Epithelial cell of proximal tubule (primary cell): ENCODE results near the gene GLS. TPM values are rescaled to one million over a fixed set of nuclear protein-coding genes. Genes with fewer than 3 reads are reported as not detected.
"Not testable (repeated sequence)": the region's sequence is repeated elsewhere in the genome, so short reads cannot be mapped to it uniquely, and the experiment has no call there.

Experiments
- DNase-seq: peaks from one replicate; pipeline ENCODE4 v3.0.0-alpha.2; 2011; ENCODE audit warnings: low read depth
- H3K4me3 ChIP-seq: 2 replicates; pipeline ENCODE4 v1.5.1; 2011; ENCODE audit warnings: low read depth, mild to moderate bottlenecking, low read length
- CTCF ChIP-seq: conservative IDR thresholded peaks from 2 replicates; pipeline ENCODE4 v1.5.1; 2012; ENCODE audit warnings: low read depth, mild to moderate bottlenecking, low read length
- total RNA-seq: library from RNA; depleted of rRNA; stranded (reverse); fragments of >200 nt; gene quantifications from 2 replicates; pipeline ENCODE4 v1.2.3, GENCODE V29; 2015

Gene GLS
- total RNA-seq, 1 donor from 2014 or later, result 246 TPM

GRCh38 chr2:190856985-190857384 is 23.6 kb upstream of the GLS start:
- DNase-seq, result no peak
- TF ChIP-seq CTCF, result no peak

GRCh38 chr2:190858817-190859216 is 21.8 kb upstream of the GLS start:
- peak overlapping the region; percentile 11 for H3K4me3 ChIP-seq
- DNase-seq, result no peak
- TF ChIP-seq CTCF, result no peak

More at GRCh38 chr2:190856985-190857384, 23.6 kb upstream of the GLS start:
- H3K4me3 ChIP-seq, result no peak overlapping the region

GRCh38 chr2:190859347-190860297 is 21.0 kb upstream of the GLS start:
- DNase-seq, result no peak
- no peak for TF ChIP-seq CTCF
- H3K4me3 ChIP-seq, result peak overlapping the region; percentile 11

DNA sequence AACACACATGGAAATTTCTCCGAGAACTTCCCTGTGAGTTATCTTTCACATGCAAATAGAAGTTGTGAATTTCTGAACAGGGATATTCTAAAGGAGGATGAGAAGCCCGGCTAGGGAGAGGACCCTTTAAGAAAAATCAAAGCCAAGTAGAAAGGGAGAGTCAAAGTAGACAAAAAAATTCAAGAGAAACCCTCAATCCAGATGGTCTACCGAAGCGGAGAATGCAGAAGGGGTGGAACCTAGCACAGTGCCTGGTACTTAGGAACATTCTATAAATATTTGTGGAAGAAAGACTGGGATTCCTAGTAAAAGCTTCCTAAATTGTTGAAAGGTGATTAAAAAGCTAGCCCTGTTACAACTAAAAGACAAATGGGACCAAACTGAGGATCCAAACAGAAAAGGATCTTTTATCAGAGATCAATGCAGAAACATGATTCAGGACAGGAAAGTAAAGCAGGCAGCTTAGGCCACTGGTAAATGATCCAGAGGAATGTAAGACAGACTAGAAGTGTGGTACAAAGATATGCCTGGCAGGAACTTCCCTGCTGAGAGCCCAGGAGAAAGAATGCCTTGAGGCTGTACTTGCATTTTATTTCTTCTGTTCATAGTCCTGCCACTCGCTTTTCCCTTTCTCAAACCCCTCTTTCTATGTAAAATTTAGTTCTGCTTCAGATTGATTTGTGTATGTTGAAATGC is 19.5 kb upstream of the GLS start:
- no peak for TF ChIP-seq CTCF
- DNase-seq, result no peak
- no peak overlapping the region for H3K4me3 ChIP-seq

- DNase-seq, H3K4me3 ChIP-seq: not testable (repeated sequence)
Measured at GRCh38 chr2:190862128-190862527, 18.5 kb upstream of the GLS start.

- TF ChIP-seq CTCF, result no peak
- DNase-seq, result no peak
- no peak overlapping the region for H3K4me3 ChIP-seq
Measured at GRCh38 chr2:190862571-190862991, 18.0 kb upstream of the GLS start.

GRCh38 chr2:190863946-190864345 is 16.7 kb upstream of the GLS start:
- DNase-seq, result no peak
- TF ChIP-seq CTCF, result no peak
- no peak overlapping the region for H3K4me3 ChIP-seq
